Gastroesophageal sphincter (tissue), 3 donors: Measurements from ENCODE around the gene LINGO3.

ENCODE experiments used
- POLR2AphosphoS5 ChIP-seq: sonication (generic); formaldehyde crosslinking; IDR thresholded peaks from one replicate; pipeline ENCODE4 v1.6.1; 2017; ENCODE audit warnings: antibody characterized with exemption
- TF ChIP-seq, protein P1 (sequence below), 4 experiments: fragments of 200-600 bp in 2 of 4; fragments of 450-650 bp in 2 of 4; sonication (generic) in 1 of 4; IDR thresholded peaks; one replicate each; pipeline ENCODE4 v1.5.1; 2017 to 2019; ENCODE audit warnings: antibody characterized with exemption in 4 of 4, mild to moderate bottlenecking in 2 of 4, moderate library complexity in 2 of 4

DNA sequence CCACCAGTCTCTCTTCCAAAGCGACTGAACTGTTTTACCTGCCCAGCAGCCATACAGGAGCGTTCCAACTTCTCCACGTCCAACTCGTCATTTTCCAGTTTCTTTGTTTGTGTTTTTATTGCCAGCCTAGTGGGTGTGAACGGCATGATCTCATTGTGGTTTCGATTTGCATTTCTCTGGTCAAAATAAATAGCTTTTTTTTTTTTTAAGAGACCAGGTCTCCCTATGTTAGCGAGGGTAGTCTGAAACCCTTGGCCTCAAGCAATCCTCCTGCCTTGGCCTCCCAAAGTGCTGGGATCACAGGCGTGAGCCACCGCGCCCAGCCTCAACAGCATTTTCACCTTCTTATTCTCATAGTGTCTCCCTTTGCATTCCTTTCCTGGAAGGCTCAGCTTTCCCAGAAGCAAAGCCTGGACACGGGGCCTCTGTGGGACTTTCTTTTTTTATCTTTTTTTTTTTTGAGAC is 47.6 kb downstream of the LINGO3 start:
- TF ChIP-seq, protein P1, sequence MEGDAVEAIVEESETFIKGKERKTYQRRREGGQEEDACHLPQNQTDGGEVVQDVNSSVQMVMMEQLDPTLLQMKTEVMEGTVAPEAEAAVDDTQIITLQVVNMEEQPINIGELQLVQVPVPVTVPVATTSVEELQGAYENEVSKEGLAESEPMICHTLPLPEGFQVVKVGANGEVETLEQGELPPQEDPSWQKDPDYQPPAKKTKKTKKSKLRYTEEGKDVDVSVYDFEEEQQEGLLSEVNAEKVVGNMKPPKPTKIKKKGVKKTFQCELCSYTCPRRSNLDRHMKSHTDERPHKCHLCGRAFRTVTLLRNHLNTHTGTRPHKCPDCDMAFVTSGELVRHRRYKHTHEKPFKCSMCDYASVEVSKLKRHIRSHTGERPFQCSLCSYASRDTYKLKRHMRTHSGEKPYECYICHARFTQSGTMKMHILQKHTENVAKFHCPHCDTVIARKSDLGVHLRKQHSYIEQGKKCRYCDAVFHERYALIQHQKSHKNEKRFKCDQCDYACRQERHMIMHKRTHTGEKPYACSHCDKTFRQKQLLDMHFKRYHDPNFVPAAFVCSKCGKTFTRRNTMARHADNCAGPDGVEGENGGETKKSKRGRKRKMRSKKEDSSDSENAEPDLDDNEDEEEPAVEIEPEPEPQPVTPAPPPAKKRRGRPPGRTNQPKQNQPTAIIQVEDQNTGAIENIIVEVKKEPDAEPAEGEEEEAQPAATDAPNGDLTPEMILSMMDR (IDR thresholded peaks at IDR 0.05), result no peak
- no peak for TF ChIP-seq POLR2AphosphoS5
